ENCODE data around the gene IKBIP. TPM values are rescaled to one million over a fixed set of nuclear protein-coding genes. Genes with fewer than 3 reads are reported as not detected.
"Not testable (repeated sequence)": the region's sequence is repeated elsewhere in the genome, so short reads cannot be mapped to it uniquely, and the experiment has no call there.

Gene IKBIP
- total RNA-seq, 4 donors from 2014 or later = 4.2 to 14.0 (median 10.2) TPM

DNA sequence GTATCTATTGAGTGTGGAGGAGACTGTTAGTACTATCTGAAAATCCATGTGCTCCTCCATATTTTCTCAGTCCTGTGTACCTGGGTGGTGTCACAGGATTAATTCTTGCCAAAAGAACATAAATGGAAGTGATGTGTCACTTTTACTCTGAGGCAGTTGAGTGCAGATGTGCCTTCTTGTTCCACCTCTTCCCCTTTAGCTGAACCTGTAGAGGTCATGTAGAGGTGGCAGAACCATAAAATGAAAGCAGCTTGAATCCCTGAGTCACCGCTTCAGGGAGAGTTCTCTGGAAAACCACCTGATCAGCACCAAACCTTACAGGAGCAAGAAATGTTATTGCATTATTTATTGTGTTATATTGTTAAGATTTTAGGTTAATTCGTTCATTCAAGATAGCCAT lies 65.8 kb downstream of the IKBIP start:
- Histone ChIP-seq H3K4me1 (no peaks in the 10 kb centered on the region), H3K27ac (replicated peaks in 1 of 4) (no peak overlapping the region), H3K4me3 (no peak overlapping the region), H3K9me3 (no peaks in the 10 kb centered on the region), H3K27me3 (no peaks in the 10 kb centered on the region), H3K36me3 (no peaks in the 10 kb centered on the region)
- intact Hi-C loops (cut with DNase I) = no loop called here
- DNase-seq (ENCODE audit: extremely low spot score) = no peak
- TF ChIP-seq POLR2AphosphoS5 (IDR thresholded peaks at IDR 0.05) = no peak
- TF ChIP-seq, protein P1, sequence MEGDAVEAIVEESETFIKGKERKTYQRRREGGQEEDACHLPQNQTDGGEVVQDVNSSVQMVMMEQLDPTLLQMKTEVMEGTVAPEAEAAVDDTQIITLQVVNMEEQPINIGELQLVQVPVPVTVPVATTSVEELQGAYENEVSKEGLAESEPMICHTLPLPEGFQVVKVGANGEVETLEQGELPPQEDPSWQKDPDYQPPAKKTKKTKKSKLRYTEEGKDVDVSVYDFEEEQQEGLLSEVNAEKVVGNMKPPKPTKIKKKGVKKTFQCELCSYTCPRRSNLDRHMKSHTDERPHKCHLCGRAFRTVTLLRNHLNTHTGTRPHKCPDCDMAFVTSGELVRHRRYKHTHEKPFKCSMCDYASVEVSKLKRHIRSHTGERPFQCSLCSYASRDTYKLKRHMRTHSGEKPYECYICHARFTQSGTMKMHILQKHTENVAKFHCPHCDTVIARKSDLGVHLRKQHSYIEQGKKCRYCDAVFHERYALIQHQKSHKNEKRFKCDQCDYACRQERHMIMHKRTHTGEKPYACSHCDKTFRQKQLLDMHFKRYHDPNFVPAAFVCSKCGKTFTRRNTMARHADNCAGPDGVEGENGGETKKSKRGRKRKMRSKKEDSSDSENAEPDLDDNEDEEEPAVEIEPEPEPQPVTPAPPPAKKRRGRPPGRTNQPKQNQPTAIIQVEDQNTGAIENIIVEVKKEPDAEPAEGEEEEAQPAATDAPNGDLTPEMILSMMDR (IDR thresholded peaks at IDR 0.05) = no peak
- no peak for TF ChIP-seq POLR2A (IDR thresholded peaks at IDR 0.05; ENCODE audit: low read depth)
- 70% methylated on average over 2 of the region's 2 CpGs for WGBS

DNA sequence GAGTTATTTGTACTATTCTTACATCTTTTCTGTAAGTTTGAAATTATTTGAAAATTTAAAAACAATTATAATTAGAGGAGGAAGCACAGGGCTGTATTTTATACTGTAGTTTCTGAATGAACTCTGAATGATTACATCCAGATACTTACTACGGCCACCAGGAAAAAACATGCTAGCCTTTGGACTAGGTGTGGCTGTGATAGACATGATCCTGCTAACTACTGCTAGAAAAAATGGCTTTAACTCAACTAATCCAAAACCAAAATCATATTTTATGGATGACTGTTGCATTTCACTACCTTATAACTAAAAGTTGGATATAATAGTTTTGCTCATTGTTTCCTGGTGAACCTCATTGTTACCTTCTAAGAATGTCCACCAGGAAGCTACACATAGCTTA lies 66.2 kb downstream of the IKBIP start:
- Histone ChIP-seq H3K4me3 (no peak overlapping the region), H3K27ac (replicated peaks in 1 of 4) (no peak overlapping the region), H3K9me3 (no peaks in the 10 kb centered on the region), H3K4me1 (no peaks in the 10 kb centered on the region), H3K36me3 (no peaks in the 10 kb centered on the region), H3K27me3 (no peaks in the 10 kb centered on the region)
- intact Hi-C loops (cut with DNase I) = no loop called here
- TF ChIP-seq, protein P1 (IDR thresholded peaks at IDR 0.05) = no peak
- TF ChIP-seq EP300 (IDR thresholded peaks at IDR 0.05) = no peak
- no peak for TF ChIP-seq POLR2AphosphoS5 (IDR thresholded peaks at IDR 0.05)
- no peak for TF ChIP-seq POLR2A (IDR thresholded peaks at IDR 0.05; ENCODE audit: low read depth)
- DNase-seq (ENCODE audit: extremely low spot score) = no peak
- 80% methylated on average over 1 of the region's 1 CpG for WGBS

DNA sequence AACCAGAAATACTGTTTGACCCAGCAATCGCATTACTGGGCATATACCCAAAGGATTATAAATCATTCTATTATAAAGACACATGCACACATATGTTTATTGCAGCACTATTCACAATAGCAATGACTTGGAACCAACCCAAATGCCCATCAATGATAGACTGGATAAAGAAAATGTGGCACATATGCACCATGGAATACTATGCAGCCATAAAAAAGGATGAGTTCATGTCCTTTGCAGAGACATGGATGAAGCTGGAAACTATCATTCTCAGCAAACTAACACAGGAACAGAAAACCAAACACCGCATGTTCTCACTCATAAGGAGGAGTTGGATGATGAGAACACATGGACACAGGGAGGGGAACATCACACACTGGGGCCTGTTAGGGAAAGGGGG lies 67.8 kb downstream of the IKBIP start:
- H3K4me3 ChIP-seq; H3K9me3 ChIP-seq; H3K27me3 ChIP-seq; H3K36me3 ChIP-seq; DNase-seq (ENCODE audit: extremely low spot score); H3K27ac ChIP-seq (replicated peaks in 1 of 4); intact Hi-C loops (cut with DNase I); H3K4me1 ChIP-seq: not testable (repeated sequence)
- 85% methylated on average over 2 of the region's 2 CpGs for WGBS

- WGBS = 96% methylated on average over 4 of the region's 4 CpGs
- Histone ChIP-seq H3K9me3 (no peaks in the 10 kb centered on the region), H3K36me3 (no peaks in the 10 kb centered on the region), H3K4me1 (no peaks in the 10 kb centered on the region), H3K27me3 (no peaks in the 10 kb centered on the region), H3K27ac (replicated peaks in 1 of 4) (no peak overlapping the region), H3K4me3 (no peak overlapping the region)
- intact Hi-C loops (cut with DNase I) = no loop called here
- DNase-seq (ENCODE audit: extremely low spot score) = no peak
- TF ChIP-seq EP300 (IDR thresholded peaks at IDR 0.05) (no peak), POLR2A (IDR thresholded peaks at IDR 0.05; ENCODE audit: low read depth) (no peak), POLR2AphosphoS5 (IDR thresholded peaks at IDR 0.05) (no peak)
- TF ChIP-seq, protein P1 (IDR thresholded peaks at IDR 0.05) = no peak
Observed at GRCh38 chr12:98575013-98575412, 69.6 kb downstream of the IKBIP start.

Small RNA genes within 50 kb of the gene (small RNA-seq; reads per million reads assigned to genes)
- gene SNORA53 = 1.5 to 3.3 (median 3.0) reads per million in 3 donors

Other genes with a start within 250 kb of the IKBIP start
- 10 to 100 TPM; 37.1 to 54.8 (median 49.8) TPM for gene TMPO, start 129.2 kb downstream of the IKBIP start, total RNA-seq
- 100 to 1,000 TPM; 505 to 652 (median 520) TPM for gene SLC25A3, start 51.1 kb downstream of the IKBIP start, total RNA-seq
- 10 to 100 TPM in 2 of 4 donors, 1 to 10 TPM in 2; 9.1 to 10.9 (median 10.0) TPM for gene APAF1, start 502 bp upstream of the IKBIP start, total RNA-seq